Cerebellar nuclear complex (tissue), 1 donor: ENCODE results near the gene MAP7D3.

Source experiments
- DNase-seq, 2 experiments: peaks; one replicate each; lab custom pipeline; 2025; lab: John Stamatoyannopoulos, UW

The MAP7D3 gene

DNA sequence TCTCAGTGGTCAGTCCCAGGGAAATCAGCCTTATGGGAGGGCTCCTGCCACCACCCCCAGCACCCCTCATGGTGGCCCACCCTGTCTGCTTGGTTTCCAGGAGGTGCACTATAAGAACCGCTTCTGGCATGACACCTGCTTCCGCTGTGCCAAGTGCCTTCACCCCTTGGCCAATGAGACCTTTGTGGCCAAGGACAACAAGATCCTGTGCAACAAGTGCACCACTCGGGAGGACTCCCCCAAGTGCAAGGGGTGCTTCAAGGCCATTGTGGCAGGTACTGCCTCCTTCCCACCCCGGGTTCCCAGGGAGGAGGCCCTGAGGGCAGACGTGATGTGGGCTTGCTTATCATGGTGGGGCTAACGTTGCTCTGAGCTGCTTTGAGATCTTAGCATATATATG is 44.3 kb downstream of the MAP7D3 start:
- no peak for DNase-seq

DNA sequence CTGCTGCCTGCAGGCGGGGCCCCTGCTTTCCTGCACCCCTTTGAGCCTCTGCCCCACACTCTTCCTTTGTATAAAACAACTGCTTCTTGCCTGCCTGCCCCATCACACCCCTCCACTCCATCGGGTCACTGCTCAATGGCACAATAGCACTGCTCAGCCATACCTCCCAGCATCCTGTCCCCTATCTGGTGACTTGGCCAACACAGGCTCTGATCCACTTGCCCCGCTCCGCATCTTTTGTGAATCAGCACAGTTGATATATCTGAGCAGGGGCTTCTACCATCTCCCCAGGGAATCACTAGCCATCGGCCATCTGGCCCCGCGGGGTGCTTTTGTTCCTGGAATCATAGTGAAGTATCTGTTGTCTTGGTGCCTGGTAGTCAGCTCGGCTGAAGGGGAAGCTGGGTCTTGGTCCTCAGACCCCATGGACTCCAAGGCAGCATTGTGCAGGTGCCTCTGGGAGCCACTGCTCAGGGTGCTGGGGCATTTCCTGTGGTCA is 45.3 kb downstream of the MAP7D3 start:
- DNase-seq, result no peak

DNA sequence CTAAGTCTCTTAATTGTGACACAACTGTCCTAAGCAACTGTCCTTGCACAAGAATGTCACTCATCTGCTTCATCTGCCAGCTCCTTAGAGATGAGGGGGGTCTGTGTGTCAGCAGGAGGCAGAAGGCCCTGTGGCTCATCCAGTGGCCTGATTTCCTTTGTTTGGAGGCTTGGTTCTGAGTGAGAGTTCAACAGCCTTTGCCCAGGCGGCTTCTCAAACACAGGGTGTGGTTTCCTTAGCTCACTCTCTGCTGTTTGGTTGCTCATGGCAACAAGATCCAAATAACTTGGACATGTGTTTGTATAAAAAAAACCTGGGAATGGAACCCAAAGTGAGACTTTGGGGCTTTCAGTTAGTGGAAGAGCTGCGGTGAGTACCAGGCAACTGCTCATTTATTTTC is 46.6 kb downstream of the MAP7D3 start:
- DNase-seq, result no peak

DNA sequence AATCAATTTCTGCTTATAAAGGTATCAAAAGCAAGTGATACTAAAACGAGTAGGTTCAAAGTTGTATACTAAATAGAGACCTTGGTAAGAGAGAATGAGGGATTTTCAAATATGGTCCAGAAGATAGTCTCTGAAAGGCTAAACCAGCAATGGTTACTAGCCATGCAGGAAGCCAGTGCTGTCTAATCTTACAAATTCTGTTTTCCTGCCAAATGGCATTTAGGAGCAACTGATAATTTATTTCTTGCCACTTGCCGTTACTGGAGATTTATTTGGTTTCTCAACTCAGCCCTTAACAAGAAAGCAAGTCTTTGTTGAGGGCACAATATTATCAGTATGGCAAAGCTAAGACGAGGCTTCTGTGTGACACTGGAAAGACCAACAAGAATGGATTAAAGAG is 47.2 kb downstream of the MAP7D3 start:
- no peak for DNase-seq

DNA sequence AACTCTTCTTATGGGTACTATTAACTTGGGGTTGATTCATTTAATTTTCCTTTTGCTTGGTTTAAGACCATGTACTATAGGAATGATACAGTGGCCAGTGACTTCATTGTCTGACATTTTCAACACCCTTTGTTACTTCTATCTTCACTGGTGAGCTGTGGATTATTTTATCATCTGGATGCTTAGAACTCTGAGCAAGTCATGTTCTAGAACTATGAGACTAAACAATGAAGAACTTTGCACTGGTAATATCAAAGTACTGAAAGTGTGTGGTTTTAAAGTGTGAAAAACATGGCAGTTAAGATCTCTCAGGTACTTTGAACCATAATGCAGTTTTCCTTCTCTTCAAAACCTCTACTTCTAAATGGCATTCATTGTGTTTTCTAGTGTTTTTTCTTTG is 47.8 kb downstream of the MAP7D3 start:
- no peak for DNase-seq

DNA sequence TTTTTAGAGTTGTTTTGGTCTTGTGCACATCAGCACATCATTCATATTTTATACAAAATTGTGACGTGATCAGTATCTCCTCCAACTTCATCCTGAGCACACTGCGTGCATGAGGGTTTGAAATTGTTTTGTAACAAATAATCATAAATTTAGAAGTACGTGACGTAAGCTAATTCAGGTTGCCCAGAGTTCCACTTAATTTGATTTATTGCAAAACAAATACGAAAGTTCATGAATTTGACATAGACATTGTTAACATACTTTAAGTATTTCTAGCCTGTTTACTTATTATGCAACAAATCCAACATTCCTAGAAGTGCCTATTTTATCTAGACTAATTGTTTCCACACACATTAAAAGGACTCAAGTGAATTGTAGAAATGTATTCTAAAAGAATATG is 48.3 kb downstream of the MAP7D3 start:
- DNase-seq, result no peak

DNA sequence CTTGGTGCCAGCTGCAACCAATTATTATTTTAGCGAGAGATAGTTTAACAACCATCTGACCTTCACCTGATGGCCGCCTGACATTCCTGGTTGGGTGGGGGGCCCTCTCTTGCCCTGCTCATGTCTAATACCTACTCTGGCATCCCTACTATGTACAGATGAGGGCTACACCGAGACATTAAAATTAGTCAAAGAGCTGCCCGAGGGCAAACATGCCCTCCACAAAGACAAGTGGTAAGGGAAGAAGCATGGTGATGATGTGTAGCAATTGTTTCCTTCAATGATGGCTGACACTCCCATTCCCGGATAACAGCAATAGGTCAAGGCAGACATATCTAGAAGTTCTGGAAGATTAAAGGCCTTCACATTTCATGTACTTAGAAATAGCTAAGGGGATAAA is 49.6 kb downstream of the MAP7D3 start:
- no peak for DNase-seq

DNA sequence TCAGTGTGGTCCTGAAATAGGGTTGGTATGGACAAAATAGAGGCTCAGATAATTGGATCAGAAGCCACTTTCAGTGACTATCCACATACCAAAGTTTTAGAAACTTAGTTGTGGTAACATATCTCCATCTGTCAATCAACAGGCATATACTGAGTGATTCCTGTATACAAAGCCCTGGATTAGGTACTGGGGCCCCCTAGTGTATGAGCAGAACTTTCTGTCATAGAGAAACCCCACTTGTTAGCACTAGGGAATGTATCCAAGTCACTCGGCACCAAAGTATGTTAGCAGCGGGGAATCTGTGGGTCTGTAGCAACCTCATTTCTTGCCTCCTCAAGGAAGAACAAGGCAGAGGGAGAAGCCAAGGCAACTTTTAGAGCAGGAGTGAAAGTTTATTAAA is 50.7 kb downstream of the MAP7D3 start:
- no peak for DNase-seq

DNA sequence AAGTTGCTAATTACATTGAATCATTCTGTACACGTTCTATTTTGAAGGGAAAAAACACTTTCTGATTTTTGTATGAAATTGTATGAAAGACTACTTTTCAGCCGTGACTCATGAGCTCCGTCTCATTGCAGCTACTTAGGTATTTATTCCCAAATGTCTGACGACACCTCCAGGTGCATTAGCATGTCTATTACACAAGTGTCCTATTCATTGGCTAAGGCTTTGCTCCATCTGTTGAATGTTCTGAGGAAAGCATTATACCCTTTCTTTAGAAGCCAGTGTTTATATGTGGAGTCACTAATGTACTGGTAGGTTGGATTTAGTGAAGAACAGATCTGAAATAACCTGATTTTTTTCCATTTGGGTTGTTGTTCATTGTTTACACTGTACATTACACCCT is 51.8 kb downstream of the MAP7D3 start:
- no peak for DNase-seq

DNA sequence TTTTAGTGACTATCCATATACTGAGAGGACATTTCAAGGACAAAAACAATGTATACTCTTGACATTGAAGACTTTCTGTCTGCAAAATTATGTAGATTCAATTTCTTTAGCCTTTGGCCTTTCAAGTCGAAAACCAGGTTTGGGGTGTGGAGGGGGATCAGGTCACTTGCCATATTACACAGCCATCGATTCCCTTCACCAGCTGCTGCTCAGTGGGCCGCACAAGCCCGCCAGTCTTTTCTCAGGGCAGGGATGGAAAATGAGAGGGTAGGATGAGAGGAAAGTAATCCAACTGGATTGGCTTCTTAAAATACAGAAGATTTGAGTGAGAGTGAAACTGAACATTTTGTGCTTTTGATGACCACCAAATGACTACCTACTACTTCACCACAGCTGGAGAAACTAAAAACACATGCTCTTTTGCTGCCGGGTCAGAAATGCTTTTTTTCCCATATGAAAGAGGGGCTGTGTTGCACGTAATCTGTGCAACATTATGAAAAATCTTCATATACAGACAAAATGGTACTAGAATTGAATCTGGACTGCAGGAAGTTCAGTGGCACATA is 52.4 kb downstream of the MAP7D3 start:
- no peak for DNase-seq

DNA sequence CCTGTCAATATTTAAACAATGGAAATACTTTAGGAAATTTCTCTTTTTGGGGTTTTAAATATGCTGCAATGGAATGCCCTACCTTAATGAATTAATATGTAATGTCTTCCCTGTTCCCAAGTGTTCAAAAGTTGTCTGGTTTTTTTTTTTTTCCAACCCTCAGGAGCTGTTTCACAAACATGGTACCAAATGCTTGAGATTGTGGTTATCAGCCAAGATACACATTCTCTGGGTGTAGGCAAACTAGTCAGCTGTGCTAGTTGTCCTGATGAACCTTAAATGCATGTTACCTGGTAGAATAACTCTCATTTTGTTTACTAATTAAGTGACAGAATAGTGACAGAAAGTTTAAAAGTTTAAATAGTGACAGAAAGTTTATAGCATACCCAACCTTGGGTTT is 53.2 kb downstream of the MAP7D3 start:
- no peak for DNase-seq

DNA sequence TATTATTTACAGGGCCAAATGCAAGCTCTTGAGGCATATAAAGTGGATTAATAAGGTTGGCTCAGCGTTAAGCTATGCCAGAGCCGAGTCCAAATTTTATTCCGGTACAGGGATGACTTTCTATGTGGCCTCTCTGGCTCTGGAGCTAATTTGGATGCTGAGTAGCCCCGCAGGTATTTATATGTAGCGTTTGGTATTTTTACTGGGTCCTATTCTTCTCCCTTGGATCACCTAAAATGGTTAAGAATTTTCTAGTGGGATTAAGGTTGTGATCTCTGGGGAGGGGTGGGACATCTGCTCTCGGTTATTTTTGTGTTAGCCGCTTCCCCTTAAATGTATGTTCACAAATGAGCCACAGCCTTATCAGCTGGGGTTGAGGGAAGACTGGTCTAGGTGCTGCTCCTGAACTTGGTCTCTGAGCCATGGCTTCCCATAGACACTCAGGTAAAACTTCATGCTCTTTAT is 54.5 kb downstream of the MAP7D3 start:
- no peak for DNase-seq

DNA sequence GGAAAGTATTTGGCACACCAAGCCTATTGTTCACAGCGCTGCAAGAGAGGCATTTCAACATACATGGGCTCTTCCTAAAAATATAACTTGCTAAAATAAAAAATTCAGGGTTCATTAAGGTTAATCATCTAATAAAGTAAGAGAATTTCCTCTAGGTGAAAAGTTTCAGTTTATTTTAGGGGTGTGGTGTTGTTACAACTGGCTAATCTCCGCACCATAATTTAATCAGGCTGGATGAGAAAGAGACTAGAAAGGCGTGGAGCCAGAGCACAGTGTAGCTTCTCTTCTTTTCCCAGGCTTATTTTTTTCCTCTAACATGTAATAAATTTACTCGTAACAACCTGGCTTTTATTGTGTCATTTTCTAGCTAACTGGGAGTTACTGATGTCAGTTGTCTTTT is 56.0 kb downstream of the MAP7D3 start:
- DNase-seq, result no peak

DNA sequence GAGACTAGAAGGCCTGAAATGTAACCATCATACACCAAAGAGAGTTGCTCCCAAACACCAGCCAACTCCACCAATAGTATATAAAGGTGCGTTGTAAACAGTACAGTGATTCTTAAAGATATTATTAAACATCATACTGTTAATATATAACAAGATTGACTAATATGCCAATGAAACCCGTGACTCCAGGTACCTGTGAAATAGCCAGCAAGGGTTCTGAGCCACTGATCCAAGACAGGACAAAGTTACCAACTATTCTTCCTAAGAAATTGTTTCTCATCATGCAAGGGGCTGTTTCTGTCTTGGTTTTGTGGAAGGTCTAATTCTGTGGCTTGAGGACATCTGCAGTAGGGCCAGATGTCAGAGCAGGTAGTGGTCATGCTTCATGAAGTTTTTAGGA is 56.7 kb downstream of the MAP7D3 start:
- no peak for DNase-seq

DNA sequence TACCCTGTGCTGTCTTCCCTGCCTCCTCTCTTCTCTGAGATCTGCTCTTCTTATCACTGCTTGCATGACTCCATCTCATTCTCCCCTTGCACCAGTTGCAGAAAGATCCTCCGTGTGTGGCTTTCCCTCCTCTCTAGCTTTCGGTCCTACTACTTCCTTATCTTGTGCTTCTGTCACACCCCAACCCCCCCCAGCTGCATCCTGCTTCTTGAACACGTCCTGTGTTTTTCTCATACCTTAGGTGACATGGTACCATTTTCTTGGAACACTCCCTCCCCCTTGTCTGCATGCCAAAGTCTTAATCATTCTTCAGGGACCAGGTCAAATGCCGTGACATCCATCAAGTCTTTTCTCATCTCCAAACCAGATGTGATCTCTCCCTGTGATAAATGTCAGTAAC is 57.4 kb downstream of the MAP7D3 start:
- DNase-seq, result no peak

DNA sequence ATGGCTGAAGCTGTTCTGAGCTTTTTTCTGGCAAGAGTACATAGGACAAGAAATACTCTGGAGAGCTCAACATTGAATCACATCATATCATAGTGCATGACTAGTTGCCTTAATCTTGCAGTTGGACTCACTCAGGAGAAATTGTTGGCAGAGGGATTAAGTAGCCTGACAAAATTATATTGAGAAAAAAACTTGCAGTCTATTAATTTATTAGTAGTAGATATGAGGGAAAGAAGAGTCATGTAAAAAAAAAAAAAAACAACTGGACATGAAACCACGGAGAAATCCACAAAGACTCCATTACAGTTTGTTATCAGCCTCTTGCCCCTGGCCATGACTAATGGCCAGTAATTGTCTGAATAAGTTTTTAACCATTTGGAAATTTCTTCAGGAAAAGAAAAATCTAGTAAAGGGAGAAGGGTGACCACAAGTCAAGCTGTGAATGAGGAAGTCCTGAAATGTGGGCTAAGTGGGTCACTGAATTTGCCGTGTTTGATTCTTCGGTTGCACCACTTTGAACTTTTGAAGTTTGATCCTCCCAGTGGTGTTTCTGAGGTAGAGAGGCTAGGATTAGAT is 58.3 kb downstream of the MAP7D3 start:
- no peak for DNase-seq

DNA sequence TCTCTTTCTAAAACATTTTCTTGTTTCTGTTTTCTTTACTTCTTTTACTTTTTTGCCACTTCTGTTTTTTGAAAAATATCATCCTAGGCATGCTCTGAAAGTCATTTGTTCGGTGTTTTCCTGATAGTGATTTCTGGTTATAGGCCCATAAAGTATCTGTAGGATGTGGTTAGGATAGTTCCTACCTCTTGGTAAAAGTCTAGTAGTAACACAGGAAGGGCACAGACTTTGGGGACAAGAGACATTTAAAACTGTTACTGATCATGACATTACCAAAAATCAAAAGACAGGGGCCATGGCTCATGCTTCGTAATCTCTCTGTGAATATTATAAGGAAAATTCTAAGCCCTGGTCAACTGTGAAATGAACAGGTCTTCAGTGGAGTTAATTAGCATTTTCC is 59.1 kb downstream of the MAP7D3 start:
- no peak for DNase-seq

DNA sequence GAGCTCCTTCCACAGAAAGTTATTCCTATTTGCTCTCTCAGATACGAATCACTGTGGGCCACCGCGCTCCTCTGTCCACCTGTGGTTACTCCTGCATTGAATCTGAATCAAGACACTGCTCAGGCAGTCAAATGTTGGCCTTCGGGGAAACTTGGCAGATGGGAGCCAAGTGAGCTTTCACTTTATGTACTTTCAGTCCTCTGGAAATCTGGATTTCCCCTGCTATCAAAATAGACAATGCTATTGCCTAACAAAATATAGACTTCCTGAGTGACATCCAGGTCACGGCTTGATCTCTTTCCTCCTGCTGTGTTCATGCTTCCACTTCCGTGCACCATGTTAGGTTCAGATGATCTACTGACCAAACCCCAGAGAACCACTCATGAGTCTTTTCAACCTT is 60.0 kb downstream of the MAP7D3 start:
- no peak for DNase-seq

DNA sequence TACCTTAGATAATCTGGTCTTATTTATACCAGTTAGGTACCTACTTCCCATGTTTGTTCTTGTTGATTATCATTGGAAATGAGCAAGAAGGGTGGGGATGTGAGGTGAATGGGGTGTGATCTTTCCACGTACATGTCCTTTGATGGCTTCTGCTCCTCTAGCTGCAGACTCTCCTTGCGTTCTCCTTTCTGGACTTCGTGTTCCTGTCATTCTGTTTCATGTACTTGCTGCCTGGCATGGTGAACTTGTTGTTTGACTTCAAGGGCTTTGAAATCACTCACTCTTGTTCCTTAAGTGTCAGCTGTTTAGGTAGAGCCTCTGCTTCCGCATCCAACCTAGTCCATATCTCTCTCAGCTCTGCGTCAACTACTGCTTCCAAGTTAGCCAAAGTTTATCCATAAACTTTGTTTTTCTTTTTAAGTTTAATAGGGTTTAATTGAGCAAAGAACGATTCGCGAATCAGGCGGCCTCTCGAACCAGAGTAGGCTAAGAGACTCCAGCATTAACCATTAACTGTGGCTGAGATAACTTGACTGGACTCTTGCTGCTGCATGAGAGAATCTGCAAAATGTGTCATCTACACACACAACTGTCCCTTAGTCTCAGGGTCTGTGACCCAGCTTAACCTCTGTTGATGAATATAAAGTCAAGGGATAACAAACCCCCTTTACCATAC is 61.0 kb downstream of the MAP7D3 start:
- no peak for DNase-seq

DNA sequence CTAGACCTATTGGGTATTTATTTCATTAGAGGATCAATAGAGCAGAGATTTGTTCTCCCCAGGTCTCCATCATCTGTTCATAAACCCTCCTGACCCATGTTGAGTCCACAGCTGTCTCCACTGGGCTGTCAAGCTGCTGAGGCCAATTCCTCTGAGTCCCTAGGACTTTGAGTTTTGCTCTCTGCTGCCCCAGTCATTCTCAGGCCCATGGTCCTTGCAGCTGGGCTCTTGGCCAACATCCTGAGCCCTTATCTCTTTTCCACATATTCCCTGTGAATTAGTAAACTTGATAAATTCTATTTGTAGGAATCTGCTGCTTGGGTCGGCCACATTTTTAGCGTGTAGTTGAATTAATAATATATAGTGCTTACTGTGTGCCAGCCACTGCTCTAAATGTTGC is 62.0 kb downstream of the MAP7D3 start:
- no peak for DNase-seq

DNA sequence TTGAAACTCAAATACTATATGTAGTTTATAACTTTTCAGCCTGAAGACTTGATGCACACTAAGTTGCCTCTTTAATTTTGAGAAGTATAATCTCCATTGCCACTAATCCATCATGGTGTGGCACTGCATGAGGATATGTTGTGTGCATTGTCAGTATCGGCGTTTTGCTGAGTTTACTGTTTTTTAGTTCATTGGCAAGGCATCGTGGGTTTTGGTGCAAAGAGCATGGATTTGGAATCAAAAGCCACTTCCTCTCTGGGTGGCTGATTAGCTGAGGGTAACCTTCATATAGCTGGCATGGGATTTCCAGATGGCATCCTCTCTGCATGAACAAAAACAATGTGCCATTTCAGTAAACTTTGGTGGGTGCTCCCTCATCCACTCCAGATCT is 65.2 kb downstream of the MAP7D3 start:
- no peak for DNase-seq

DNA sequence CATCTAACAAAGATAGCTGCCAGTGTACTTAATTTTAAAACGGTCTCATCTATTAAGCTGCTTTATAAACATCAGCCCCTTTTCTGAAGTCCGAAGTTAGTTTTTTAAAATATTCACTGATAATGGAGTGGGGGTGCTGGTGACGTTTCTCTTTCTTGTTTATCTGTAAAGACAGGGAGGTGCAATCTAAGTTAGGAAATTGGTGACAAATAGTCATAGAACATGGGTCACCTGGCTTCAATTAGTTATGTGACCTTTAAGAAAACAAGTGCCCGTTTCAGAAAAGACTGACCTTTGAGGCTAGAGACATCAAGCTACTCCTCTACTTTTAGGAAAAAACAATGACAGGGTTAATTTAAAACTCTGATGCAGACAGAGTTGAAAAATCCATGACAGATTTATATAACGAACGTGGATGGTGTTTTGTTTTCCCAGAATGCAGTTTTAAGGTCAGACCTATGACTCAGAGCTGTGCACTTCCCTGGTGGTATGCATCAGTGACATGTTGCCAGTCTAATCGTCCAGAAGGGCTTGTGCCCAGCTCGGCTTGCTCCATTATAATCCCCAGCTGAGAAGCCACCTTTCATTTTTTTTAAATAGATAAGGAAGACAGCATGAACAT is 65.7 kb downstream of the MAP7D3 start:
- no peak for DNase-seq

DNA sequence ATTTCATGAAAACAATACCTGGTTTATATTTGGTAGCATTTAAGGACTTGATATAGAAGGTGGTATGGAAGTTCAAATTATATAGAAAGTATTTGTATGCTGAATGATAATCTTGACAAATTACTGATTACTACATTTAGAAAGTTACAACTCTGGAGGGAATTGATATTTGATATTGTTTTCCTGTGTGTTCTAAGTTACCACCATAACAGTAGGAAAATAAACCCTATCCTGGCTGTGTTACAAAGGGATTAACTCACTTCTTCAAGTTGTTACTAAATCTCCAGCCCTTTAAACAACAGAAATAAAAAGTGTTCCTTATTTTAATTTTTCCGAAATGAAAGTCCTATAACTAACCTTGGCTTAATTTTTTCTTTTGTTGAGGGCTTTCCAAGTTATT is 67.3 kb downstream of the MAP7D3 start:
- DNase-seq, result no peak
